PC-9 (cell line): ENCODE measurements around the gene BSPRY.

Experiments
- EZH2 ChIP-seq: fragments of 200-600 bp; sonication (generic); IDR thresholded peaks from 2 replicates; pipeline ENCODE4 v1.8.0; 2017; ENCODE audit warnings: antibody characterized with exemption, low read depth
- TF ChIP-seq, protein P1 (sequence below): fragments of 200-600 bp; sonication (generic); conservative IDR thresholded peaks from 2 replicates; pipeline ENCODE4 v1.6.1; 2017; ENCODE audit warnings: mixed run types, antibody characterized with exemption, mild to moderate bottlenecking, moderate library complexity

DNA sequence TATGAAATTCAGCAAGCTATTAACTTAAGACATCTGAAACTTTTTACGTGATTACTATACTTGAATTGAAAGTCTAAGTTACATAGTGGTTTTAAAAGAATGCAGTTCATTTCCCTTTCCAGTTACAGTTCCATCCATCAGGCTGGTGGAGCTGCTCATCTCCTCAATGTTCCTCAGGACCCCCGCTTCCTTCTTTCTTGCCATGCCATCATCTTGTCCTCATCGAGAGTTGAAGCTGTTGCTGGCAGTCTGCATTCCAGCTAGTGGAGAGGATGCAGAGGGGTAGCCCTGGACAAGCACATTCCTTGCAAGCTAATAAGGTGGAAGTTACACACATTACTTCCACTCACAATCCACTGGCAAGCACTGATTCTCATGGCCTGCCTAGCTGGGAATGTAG lies 37.4 kb upstream of the BSPRY start:
- TF ChIP-seq, protein P1, sequence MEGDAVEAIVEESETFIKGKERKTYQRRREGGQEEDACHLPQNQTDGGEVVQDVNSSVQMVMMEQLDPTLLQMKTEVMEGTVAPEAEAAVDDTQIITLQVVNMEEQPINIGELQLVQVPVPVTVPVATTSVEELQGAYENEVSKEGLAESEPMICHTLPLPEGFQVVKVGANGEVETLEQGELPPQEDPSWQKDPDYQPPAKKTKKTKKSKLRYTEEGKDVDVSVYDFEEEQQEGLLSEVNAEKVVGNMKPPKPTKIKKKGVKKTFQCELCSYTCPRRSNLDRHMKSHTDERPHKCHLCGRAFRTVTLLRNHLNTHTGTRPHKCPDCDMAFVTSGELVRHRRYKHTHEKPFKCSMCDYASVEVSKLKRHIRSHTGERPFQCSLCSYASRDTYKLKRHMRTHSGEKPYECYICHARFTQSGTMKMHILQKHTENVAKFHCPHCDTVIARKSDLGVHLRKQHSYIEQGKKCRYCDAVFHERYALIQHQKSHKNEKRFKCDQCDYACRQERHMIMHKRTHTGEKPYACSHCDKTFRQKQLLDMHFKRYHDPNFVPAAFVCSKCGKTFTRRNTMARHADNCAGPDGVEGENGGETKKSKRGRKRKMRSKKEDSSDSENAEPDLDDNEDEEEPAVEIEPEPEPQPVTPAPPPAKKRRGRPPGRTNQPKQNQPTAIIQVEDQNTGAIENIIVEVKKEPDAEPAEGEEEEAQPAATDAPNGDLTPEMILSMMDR, result no peak
- no peak for TF ChIP-seq EZH2
